GM19240 (cell line): ENCODE data around the gene SHROOM2.
"Not testable (repeated sequence)": the region's sequence is repeated elsewhere in the genome, so short reads cannot be mapped to it uniquely, and the experiment has no call there.

Experiments
- DNase-seq: peaks from one replicate; pipeline ENCODE4 v3.0.0; 2011; ENCODE audit warnings: low spot score; ENCODE audit not compliant: insufficient read length

Gene SHROOM2, protein sequence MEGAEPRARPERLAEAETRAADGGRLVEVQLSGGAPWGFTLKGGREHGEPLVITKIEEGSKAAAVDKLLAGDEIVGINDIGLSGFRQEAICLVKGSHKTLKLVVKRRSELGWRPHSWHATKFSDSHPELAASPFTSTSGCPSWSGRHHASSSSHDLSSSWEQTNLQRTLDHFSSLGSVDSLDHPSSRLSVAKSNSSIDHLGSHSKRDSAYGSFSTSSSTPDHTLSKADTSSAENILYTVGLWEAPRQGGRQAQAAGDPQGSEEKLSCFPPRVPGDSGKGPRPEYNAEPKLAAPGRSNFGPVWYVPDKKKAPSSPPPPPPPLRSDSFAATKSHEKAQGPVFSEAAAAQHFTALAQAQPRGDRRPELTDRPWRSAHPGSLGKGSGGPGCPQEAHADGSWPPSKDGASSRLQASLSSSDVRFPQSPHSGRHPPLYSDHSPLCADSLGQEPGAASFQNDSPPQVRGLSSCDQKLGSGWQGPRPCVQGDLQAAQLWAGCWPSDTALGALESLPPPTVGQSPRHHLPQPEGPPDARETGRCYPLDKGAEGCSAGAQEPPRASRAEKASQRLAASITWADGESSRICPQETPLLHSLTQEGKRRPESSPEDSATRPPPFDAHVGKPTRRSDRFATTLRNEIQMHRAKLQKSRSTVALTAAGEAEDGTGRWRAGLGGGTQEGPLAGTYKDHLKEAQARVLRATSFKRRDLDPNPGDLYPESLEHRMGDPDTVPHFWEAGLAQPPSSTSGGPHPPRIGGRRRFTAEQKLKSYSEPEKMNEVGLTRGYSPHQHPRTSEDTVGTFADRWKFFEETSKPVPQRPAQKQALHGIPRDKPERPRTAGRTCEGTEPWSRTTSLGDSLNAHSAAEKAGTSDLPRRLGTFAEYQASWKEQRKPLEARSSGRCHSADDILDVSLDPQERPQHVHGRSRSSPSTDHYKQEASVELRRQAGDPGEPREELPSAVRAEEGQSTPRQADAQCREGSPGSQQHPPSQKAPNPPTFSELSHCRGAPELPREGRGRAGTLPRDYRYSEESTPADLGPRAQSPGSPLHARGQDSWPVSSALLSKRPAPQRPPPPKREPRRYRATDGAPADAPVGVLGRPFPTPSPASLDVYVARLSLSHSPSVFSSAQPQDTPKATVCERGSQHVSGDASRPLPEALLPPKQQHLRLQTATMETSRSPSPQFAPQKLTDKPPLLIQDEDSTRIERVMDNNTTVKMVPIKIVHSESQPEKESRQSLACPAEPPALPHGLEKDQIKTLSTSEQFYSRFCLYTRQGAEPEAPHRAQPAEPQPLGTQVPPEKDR (N-terminal part only)

DNA sequence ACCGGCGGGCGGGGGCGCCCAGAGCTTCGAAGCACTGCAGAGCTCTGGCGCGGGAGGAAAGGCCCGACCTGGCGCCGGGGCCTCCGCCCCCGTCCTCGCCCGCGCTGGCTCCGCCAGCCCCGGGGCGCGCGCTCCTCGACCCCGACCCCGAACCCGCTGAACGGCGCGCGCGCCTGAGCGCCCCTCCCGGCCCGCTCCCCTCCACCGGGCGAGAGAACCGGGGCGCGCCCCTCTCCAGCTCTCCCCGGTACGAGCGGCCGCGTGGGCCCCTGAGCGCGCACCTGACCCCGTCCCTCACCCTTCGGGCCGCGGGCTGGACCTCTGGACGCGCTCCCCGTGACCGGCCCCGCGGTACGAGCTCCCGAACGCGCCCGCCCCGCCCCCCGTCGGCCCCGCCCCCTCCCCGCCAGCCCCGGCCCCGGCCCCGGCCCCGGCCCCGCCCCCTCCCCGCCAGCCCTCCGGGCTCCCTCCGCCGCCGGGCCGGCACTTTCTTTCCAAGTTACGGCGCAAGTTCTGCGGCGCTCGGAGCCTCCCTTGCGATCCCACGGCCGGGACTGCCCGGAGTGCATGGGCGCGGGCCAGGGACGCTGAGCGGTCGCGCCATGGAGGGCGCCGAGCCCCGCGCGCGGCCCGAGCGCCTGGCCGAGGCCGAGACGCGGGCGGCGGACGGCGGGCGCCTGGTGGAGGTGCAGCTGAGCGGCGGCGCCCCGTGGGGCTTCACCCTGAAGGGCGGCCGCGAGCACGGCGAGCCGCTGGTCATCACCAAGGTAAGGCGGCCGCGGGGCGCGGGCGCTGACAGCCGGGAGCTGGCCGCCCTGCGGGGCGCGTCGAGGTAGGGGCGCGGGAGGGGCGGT, at the start of gene SHROOM2:
Gene SHROOM2, plus strand, starts transcription at position 486 of the 854 bp plus-strand sequence. Its CDS starts 117 bp downstream, at position 603.
- no peak for DNase-seq

- no peak for DNase-seq
Measured at GRCh38 chrX:9737363-9737762, 48.9 kb upstream of the SHROOM2 start.

- no peak for DNase-seq
Measured at GRCh38 chrX:9738151-9738550, 48.1 kb upstream of the SHROOM2 start.

DNA sequence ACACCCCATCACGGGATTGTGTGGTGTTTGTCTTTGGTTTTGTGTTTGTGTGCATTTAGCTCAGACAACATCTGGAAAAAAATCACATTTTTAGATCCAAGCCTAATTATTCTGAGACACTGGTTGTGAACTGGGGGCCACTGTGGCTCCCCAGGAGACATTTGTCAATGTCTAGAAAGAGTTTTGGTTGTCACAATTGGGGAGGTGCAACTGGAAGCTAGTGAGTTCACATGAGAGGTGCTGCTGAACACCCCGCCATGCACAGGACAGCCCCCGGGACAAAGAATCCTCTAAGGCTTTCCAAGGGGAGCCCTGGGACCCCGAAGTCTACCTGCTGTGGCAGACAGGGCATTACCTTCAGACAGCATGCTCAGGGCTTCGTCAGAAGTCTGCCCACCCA, 47.1 kb upstream of the SHROOM2 start:
- no peak for DNase-seq

DNA sequence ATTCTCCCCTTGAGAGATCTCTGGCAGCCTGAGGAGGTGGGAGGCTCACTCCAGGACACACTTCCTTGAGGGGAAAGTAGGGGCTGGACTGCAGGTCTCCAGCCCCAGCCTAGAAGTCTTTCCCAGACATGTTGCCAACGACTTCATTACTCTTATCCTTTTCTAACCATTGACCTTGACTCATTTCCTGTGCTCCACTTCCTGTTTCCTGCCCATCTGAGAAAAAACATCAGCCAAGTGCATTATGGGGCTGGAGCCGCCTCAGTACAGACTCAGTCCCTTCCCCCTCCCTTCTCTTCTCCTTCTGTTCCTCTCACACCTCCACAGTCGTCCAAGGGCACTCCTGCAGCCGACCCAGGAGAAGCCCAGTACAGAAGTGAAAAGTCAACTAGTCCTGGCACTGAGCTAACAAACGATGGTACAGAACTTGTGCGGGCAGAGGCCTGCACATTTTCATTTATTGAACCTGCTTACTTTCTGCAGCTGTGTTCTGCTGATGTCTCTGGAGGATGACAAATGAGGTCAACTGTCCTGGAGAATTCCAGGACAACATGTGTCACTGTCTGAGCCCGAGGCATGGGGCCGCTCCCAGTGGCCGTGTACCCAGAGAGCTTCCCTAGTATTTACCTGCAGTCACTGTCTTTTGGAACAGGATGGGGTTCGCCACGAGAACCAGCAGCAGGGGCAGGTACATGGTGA, 40.7 kb upstream of the SHROOM2 start:
- no peak for DNase-seq

GRCh38 chrX:9746148-9746888, 39.9 kb upstream of the SHROOM2 start:
- DNase-seq: no peak

- DNase-seq: no peak
Measured at GRCh38 chrX:9747644-9748043, 38.6 kb upstream of the SHROOM2 start.

GRCh38 chrX:9749146-9749692, 37.0 kb upstream of the SHROOM2 start:
- no peak for DNase-seq

DNA sequence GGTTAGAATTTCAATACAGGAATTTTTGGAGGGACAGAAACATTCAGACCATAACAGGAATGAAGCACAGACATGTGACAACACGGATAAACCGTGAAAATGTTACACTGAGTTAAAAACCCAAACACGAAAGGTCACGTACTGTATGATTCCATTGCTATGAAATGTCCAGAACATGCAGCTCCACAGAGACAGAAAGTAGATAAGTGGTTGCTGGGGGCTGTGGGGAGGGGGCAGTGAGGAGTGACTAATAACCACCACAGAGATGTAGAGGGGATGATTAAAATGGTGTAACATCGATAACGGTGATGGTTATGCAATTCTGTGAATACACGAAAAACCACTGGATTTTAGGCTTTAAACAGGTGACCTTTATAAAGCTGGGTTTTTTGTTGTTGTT, 28.9 kb upstream of the SHROOM2 start:
- no peak for DNase-seq

GRCh38 chrX:9758021-9758638, 28.1 kb upstream of the SHROOM2 start:
- DNase-seq: no peak

DNA sequence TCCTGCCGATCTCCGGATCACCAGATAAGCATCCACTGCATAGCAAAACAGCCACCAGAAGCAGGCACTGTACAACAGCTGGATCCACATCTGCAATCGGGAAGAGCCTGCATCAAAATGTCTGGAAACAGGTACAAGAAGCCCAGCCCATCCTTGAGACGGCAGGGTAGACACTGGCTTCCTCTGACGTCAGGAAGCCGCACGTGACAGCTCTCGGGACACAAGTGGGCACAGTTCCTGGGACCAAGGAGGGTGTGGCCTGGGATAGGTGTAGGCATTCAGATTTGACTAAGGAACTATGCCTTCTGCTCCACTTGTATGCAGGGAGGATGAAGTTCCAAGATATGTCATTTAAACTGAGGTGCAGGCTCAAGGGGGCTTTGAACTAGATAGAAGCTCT, 26.9 kb upstream of the SHROOM2 start:
- no peak for DNase-seq

GRCh38 chrX:9765072-9765736, 21.0 kb upstream of the SHROOM2 start:
- DNase-seq: no peak

DNA sequence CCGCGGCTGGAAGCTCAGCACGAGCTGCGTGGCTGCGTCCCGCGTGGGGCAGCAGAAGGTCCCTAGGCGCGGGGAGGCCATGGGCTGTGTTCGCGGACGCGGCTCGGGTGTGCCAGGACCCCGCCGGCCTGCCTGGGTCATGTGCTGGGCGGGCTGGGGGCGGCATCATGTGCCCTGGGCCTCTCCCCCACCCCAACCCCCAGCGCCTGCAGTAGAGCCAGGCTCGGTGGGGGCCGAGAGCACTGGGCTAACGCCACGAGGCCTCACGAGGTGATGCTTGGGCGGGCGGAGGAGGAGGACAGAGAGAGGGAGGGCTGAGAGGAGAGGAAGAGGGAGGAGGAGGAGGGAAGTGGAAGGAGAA, 20.5 kb upstream of the SHROOM2 start, which contains the start of gene GPR143:
Gene GPR143, minus strand, starts transcription at position 111 of the 361 bp plus-strand sequence. Its CDS starts 30 bp downstream, at position 81.
- no peak for DNase-seq

DNA sequence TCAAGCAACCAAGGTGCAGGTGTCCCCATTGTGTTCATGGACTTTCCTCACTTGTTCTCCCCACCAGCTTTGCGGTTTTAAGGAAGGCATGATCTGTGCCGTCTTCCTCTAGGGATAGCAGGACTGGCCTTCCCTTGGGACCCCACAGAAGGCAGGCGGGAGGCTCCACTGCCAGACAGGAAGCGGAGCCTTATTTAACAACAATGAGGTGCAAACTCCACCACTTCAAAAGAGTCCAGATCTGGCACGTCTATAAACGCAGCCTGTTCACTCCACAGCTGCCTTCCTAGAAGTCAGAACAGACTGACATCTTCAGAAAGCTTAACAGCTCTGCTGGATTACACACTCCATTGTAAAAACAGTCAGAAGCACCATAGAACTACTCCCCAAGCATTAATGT, 18.9 kb upstream of the SHROOM2 start:
- no peak for DNase-seq

DNA sequence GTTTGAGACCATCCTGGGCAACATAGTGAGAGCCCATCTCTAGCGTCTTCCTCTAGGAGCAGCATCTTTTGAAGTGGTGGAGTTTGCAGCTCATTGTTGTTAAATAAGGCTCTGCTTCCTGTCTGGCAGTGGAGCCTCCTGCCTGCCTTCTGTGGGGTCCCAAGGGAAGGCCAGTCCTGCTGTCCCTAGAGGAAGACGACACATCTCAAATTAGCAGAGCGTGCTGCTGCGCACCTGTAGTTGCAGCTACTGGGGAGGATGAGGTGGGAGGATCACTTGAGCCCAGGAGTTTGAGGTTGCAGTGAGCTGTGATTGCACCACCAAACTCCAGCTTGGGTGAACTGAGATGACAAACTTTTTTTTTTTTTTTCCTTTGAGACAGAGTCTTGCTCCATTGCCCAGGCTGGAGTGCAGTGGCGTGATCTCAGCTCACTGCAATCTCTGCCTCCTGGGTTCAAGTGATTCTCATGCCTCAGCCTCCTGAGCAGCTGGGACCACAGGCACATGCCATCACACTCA, 17.8 kb upstream of the SHROOM2 start:
- DNase-seq: not testable (repeated sequence)

DNA sequence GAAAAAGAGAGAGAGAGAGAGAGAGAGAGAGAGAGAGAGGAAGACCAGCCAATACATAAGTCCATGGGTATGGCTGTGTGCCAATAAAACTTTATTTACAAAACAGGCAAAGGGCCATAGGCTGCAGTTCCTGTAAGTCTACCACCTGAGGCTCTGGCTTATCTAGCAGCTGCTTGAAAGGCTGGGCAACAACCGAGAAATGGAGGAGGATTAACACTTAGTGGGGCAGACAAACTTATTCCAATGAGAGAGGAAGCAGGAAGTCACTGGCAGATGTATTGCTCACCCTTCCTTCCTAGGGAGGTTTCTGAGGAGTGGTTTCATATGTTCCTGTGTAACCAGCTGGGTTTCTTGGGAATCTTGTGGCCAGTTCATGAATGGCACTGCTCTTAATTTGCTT, 15.9 kb upstream of the SHROOM2 start:
- DNase-seq: no peak

GRCh38 chrX:9772943-9773342, 13.3 kb upstream of the SHROOM2 start:
- DNase-seq: no peak

DNA sequence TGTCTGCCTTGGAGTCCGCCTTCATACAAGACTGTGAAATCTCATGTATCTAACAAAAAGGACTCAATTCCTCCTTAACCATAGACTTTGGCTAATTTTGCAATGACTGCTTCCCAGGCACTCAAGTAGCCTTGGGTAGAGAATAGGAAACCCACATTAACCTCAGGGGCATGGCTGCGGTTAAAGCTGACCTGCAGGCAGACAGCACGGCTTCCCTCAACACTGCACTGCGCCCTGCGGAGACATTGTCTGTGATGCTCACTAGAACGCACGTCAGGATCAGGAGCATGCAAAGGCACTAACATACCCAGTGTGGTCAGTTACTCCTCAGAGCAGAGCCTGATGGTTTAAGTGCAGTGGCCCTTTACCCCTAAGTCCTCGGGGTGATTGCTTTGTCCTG, 10.3 kb upstream of the SHROOM2 start:
- no peak for DNase-seq
